K562 (cell line): ENCODE data around the gene USP13. TPM values are rescaled to one million over a fixed set of nuclear protein-coding genes. Genes with fewer than 3 reads are reported as not detected.

Source experiments
- ATF4 ChIP-seq: fragments of 450-650 bp; formaldehyde crosslinking; IDR thresholded peaks from 2 replicates; pipeline ENCODE4 v1.4.0; 2022; ENCODE audit warnings: mild to moderate bottlenecking, moderate library complexity
- BRCA1 ChIP-seq, 2 experiments: fragments of 450-650 bp in 1 of 2; sonication (generic) in 1 of 2; formaldehyde crosslinking in 1 of 2; IDR thresholded peaks; 2 replicates each; pipeline versions ENCODE4 v1.5.0 to v1.6.1; 2017 to 2020; ENCODE audit warnings: mild to moderate bottlenecking in 1 of 2, missing genetic modification reagents in 1 of 2
- DMBX1 ChIP-seq: fragments of 250-450 bp; sonication (Bioruptor Pico); IDR thresholded peaks from 2 replicates; pipeline ENCODE4 v1.8.0; 2022; ENCODE audit warnings: inconsistent platforms, mild to moderate bottlenecking, moderate library complexity, borderline replicate concordance
- ELF2 ChIP-seq: fragments of 250-450 bp; sonication (Bioruptor Pico); IDR thresholded peaks from 2 replicates; pipeline ENCODE4 v1.5.0; 2021; ENCODE audit warnings: mild to moderate bottlenecking
- HINFP ChIP-seq: fragments of 450-650 bp; conservative IDR thresholded peaks from 2 replicates; pipeline ENCODE4 v1.6.1; 2016; ENCODE audit warnings: missing genetic modification characterization, low read depth, mild to moderate bottlenecking, control low read depth, missing compliant biosample characterization
- JUNB ChIP-seq: fragments of 450-650 bp; formaldehyde crosslinking; conservative IDR thresholded peaks from 2 replicates; pipeline ENCODE4 v1.4.0; 2020; ENCODE audit warnings: mild to moderate bottlenecking
- MCM7 ChIP-seq, 2 experiments: fragments of 450-650 bp; IDR thresholded peaks; 2 replicates each; pipeline ENCODE4 v1.6.1; 2016 to 2018
- MIER1 ChIP-seq: fragments of 450-650 bp; IDR thresholded peaks from 2 replicates; pipeline ENCODE4 v1.6.1; 2016; ENCODE audit warnings: antibody characterized with exemption, mild to moderate bottlenecking, low read depth
- MTA3 ChIP-seq: fragments of 450-650 bp; formaldehyde crosslinking; IDR thresholded peaks from 2 replicates; pipeline ENCODE4 v1.6.1; 2017; ENCODE audit warnings: mild to moderate bottlenecking, borderline replicate concordance
- MYNN ChIP-seq, 2 experiments: sonication (generic); formaldehyde crosslinking in 1 of 2; IDR thresholded peaks; 2 replicates each; pipeline versions ENCODE4 v1.5.0 to v1.6.1; 2016 to 2020; ENCODE audit warnings: antibody characterized with exemption in 1 of 2, missing genetic modification reagents in 1 of 2
- NFYB ChIP-seq: IDR thresholded peaks from 2 replicates; pipeline ENCODE4 v1.6.1; 2011; ENCODE audit warnings: mild to moderate bottlenecking, moderate library complexity; ENCODE audit not compliant: insufficient read length; ENCODE audit errors: extremely low read depth
- NR2C2 ChIP-seq, 2 experiments: fragments of 200-800 bp in 1 of 2; sonication (Bioruptor generic) in 1 of 2; sonication (generic) in 1 of 2; formaldehyde crosslinking in 1 of 2; IDR thresholded peaks; 2 replicates each; pipeline versions ENCODE4 v1.6.1 to v1.8.0; 2016 to 2022; ENCODE audit warnings: mild to moderate bottlenecking in 1 of 2, missing compliant biosample characterization in 1 of 2, missing genetic modification characterization in 1 of 2, missing genetic modification reagents in 1 of 2
- PHF20 ChIP-seq: fragments of 450-650 bp; IDR thresholded peaks from 2 replicates; pipeline ENCODE4 v1.6.1; 2018; ENCODE audit not compliant: partially characterized antibody
- SLC30A9 ChIP-seq: fragments of 250-450 bp; sonication (Bioruptor Pico); IDR thresholded peaks from 2 replicates; pipeline ENCODE4 v1.8.0; 2022; ENCODE audit warnings: mild to moderate bottlenecking, moderate library complexity
- TEAD4 ChIP-seq, 2 experiments: sonication (generic) in 1 of 2; formaldehyde crosslinking in 1 of 2; IDR thresholded peaks; 2 replicates each; pipeline versions ENCODE4 v1.6.1 to v1.8.0; 2012 to 2022; ENCODE audit warnings: borderline replicate concordance in 1 of 2, inconsistent platforms in 1 of 2, low read length in 1 of 2, mild to moderate bottlenecking in 1 of 2, missing genetic modification reagents in 1 of 2
- TFAM ChIP-seq: fragments of 250-450 bp; sonication (Bioruptor Pico); conservative IDR thresholded peaks from 2 replicates; pipeline ENCODE4 v1.5.0; 2021; ENCODE audit warnings: mild to moderate bottlenecking, moderate library complexity
- ZKSCAN1 ChIP-seq: fragments of 150-350 bp; IDR thresholded peaks from 2 replicates; pipeline ENCODE4 v1.6.1; 2016; ENCODE audit warnings: low read depth, low read length
- ZNF165 ChIP-seq: fragments of 250-450 bp; sonication (Bioruptor Pico); IDR thresholded peaks from 2 replicates; pipeline ENCODE4 v1.4.0; 2020; ENCODE audit warnings: borderline replicate concordance
- ZNF175 ChIP-seq: fragments of 200-800 bp; sonication (Bioruptor generic); IDR thresholded peaks from 2 replicates; pipeline ENCODE4 v1.6.1; 2016; ENCODE audit warnings: low read depth, mild to moderate bottlenecking, missing genetic modification characterization, missing compliant biosample characterization
- ZNF384 ChIP-seq: IDR thresholded peaks from 2 replicates; pipeline ENCODE4 v1.6.1; 2012; ENCODE audit warnings: low read depth, low read length, improper control_type of control experiment
- ZNF592 ChIP-seq: fragments of 450-650 bp; IDR thresholded peaks from 2 replicates; pipeline ENCODE4 v1.6.1; 2017; ENCODE audit warnings: antibody characterized with exemption, mild to moderate bottlenecking
- ZNF785 ChIP-seq: fragments of 250-450 bp; sonication (Bioruptor Pico); IDR thresholded peaks from 2 replicates; pipeline ENCODE4 v1.4.0; 2020; ENCODE audit warnings: mild to moderate bottlenecking
- polyA plus RNA-seq, 8 experiments: library from polyadenylated mRNA; depleted of rRNA in 4 of 8; stranded (reverse) in 5 of 8; unstranded in 3 of 8; fragments of >200 nt; fragmentation: Nextera tagmentation in 2 of 8; fragmentation: Illumina TruSeq in 1 of 8; extraction: Ambion mirVana in 2 of 8; extraction: Trizol in 1 of 8; gene quantifications; 2 replicates each; pipeline versions ENCODE4 v1.2.1 to v1.2.3, GENCODE V29; 2011 to 2014; ENCODE audit warnings: inconsistent platforms in 1 of 8, missing spikeins in 1 of 8
- total RNA-seq, 7 experiments: library from RNA; depleted of rRNA in 6 of 7; stranded (reverse); fragments of >200 nt in 6 of 7; fragmentation: Illumina TruSeq in 2 of 7; extraction: Trizol in 2 of 7; gene quantifications; 2 replicates each; pipeline versions ENCODE4 v1.2.1 to v1.2.3, GENCODE V29; 2011 to 2021; ENCODE audit warnings: low replicate concordance in 1 of 7

Gene USP13
- total and polyA plus RNA-seq, 9 of the 15 experiments (the other 6 are each of a cell fraction or from before 2014, with no cell fraction given): 0.11 to 2.3 (median 0.51) TPM

GRCh38 chr3:179615458-179616173 is 37.2 kb upstream of the USP13 start (continued):
- no peak for TF ChIP-seq ATF4 (CRISPR knock-in tag)
- TF ChIP-seq ZNF785 (CRISPR knock-in tag): no peak
- TF ChIP-seq ZNF165 (CRISPR knock-in tag): no peak
- no peak for TF ChIP-seq BRCA1 (IDR thresholded peaks at IDR 0.05)
- no peak for TF ChIP-seq BRCA1 (CRISPR knock-in tag; IDR thresholded peaks at IDR 0.05)
- TF ChIP-seq ELF2 (CRISPR knock-in tag): no peak
- TF ChIP-seq SLC30A9 (CRISPR knock-in tag): no peak
- peak; percentile 32; the same call in 1 of the 2 replicates for TF ChIP-seq ZNF384
- TF ChIP-seq MYNN (IDR thresholded peaks at IDR 0.05): no peak
- no peak for TF ChIP-seq MYNN (CRISPR knock-in tag; IDR thresholded peaks at IDR 0.05)
- TF ChIP-seq ZNF592: peak; percentile 53; the same call in 1 of the 2 replicates
- TF ChIP-seq PHF20: no peak
- no peak for TF ChIP-seq JUNB (CRISPR knock-in tag)
- no peak for TF ChIP-seq ZNF175 (CRISPR knock-in tag)
- no peak for TF ChIP-seq DMBX1 (CRISPR knock-in tag)
- TF ChIP-seq MCM7 (IDR thresholded peaks at IDR 0.05): no peak
- no peak for TF ChIP-seq NR2C2 (CRISPR knock-in tag; IDR thresholded peaks at IDR 0.05)
- peak; percentile 23; the same call in 1 of the 2 replicates for TF ChIP-seq NR2C2 (tag; IDR thresholded peaks at IDR 0.05)
- TF ChIP-seq ZKSCAN1: no peak
- TF ChIP-seq NFYB: no peak
- no peak for TF ChIP-seq TFAM (CRISPR knock-in tag)
- TF ChIP-seq MTA3: no peak
- TF ChIP-seq MIER1: no peak
- TF ChIP-seq HINFP (tag): no peak
- TF ChIP-seq TEAD4 (IDR thresholded peaks at IDR 0.05; ENCODE audit: low read length): peak; percentile 92
- no peak for TF ChIP-seq TEAD4 (CRISPR knock-in tag; IDR thresholded peaks at IDR 0.05; ENCODE audit: borderline replicate concordance)
